ENCODE results near the gene DGKG.

The DGKG gene

DNA sequence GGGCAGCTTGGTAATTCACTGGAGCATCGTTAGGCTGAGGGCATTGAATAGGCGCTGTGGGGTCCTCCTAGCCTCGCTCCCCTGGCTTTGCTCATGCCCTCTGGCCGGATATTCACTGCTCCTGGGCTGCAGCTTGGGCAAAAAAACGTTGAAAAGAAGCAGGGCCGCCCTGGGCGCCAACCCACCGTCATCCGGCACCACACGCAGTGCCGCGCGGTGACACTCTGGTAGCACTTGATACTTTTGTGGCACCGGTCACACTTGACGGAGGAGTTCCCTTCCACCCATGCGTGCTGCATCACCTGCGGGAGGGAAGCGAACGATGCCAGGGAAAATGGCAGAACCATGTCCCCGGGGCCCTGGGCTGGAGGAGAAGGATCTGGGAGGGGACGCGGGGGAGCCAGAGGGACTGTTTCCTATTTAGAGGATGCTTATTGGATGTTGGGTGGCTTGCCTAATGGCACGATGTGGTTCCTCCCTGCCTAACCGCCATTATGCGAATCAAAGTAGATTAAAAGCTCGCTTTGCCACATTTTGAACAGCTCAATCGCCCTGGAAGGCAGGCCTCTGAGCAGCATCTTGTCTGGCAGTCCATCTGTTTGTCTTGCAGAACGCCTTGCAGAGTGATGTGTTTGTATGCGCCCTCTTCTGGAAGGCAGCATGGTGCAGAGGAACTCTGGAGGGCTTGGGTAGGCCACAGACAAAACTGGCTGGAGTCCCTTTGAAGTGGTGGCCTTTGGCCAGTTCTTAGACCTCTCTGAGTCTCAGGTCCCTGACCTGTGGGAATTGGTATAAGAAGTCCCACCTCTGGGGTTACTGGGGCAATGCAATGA is 93.2 kb downstream of the DGKG start:
- peak; percentile 38; the same call in 1 of the 2 replicates for TF ChIP-seq CTCF (IDR thresholded peaks at IDR 0.05; ENCODE audit: borderline replicate concordance, insufficient read depth, low read depth, low read length)
- no peak overlapping the region for H3K4me3 ChIP-seq (ENCODE audit: low read depth, low read length)

DNA sequence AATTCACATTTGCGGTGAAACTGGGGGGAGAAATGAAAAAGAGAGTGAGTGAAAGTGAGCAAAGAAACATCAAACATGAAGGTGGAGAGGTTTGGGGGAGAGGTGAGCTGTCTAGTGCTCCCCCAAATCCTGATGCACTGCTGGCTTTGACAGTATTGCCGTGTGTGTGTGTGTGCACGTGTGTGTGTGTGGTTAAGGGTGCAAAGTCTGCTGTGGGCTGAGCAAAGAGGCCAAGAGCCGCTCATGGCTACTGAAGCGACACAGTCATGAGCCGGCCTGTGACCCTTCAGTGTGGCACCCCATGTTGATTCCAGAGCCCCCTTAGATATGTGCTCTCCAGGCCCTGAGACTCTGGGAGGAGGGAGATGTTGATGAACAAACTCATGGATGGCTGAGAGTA is 94.3 kb downstream of the DGKG start:
- TF ChIP-seq CTCF (IDR thresholded peaks at IDR 0.05; ENCODE audit: borderline replicate concordance, insufficient read depth, low read depth, low read length), result no peak
- H3K4me3 ChIP-seq (ENCODE audit: low read depth, low read length), result no peak overlapping the region

- TF ChIP-seq CTCF (IDR thresholded peaks at IDR 0.05; ENCODE audit: borderline replicate concordance, insufficient read depth, low read depth, low read length), result no peak
- no peak overlapping the region for H3K4me3 ChIP-seq (ENCODE audit: low read depth, low read length)
Observed at GRCh38 chr3:186264608-186265400, 97.2 kb downstream of the DGKG start.

DNA sequence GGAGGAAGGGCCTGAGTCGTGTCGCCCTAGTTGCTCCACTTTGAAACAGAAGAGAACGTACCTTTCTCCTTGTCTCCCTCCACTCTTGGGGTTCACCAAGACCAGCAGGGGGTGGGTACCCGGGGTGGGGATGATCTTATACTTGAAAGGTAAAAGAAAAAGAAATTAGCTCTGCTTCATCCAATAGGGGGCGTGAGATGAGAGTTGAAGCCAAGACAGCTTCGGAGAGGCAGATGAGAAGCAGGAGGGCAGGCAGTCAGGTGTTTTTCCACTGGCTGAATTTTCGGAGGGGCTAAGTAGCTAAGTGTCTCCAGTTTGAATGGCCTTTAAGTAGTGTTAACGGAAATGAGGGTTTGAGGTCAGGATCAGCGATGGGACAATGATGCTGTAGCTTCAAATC is 100.4 kb downstream of the DGKG start:
- peak; percentile 41; the same call in 1 of the 2 replicates for TF ChIP-seq CTCF (IDR thresholded peaks at IDR 0.05; ENCODE audit: borderline replicate concordance, insufficient read depth, low read depth, low read length)
- H3K4me3 ChIP-seq (ENCODE audit: low read depth, low read length), result no peak overlapping the region

GRCh38 chr3:186260726-186261125 is 101.3 kb downstream of the DGKG start:
- no peak overlapping the region for H3K4me3 ChIP-seq (ENCODE audit: low read depth, low read length)
- no peak for TF ChIP-seq CTCF (IDR thresholded peaks at IDR 0.05; ENCODE audit: borderline replicate concordance, insufficient read depth, low read depth, low read length)

GRCh38 chr3:186259612-186260383 is 102.2 kb downstream of the DGKG start:
- H3K4me3 ChIP-seq (ENCODE audit: low read depth, low read length), result no peak overlapping the region
- peak; percentile 98 for TF ChIP-seq CTCF (IDR thresholded peaks at IDR 0.05; ENCODE audit: borderline replicate concordance, insufficient read depth, low read depth, low read length)
